GM18498 (cell line): ENCODE measurements around the gene TPST1.
"Not testable (repeated sequence)": the region's sequence is repeated elsewhere in the genome, so short reads cannot be mapped to it uniquely, and the experiment has no call there.

Experiments used
- ATAC-seq: cut with Tn5 transposase; IDR thresholded peaks from one replicate; pipeline ENCODE4 v1.9.1; 2021; ENCODE audit warnings: mild to moderate bottlenecking, moderate library complexity; ENCODE audit not compliant: unreplicated experiment

Gene TPST1

GRCh38 chr7:66187905-66188304 lies 17.2 kb upstream of the TPST1 start:
- ATAC-seq = no peak

DNA sequence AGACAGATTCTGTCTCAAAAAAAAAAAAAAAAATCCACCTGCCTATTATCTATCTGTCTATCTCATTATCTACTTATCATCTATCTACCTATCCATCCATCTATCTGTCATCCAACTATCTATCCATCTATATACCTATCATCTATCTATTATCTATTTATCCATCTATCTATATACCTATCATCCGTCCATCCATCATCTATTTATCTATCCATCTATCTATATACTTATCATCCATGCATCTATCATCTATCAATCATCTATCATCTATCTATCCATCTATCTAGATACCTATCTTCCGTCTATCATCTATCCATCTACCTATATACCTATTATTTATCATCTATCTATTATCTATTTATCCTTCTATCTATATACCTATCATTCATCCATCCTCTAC lies 16.5 kb upstream of the TPST1 start:
- no peak for ATAC-seq

DNA sequence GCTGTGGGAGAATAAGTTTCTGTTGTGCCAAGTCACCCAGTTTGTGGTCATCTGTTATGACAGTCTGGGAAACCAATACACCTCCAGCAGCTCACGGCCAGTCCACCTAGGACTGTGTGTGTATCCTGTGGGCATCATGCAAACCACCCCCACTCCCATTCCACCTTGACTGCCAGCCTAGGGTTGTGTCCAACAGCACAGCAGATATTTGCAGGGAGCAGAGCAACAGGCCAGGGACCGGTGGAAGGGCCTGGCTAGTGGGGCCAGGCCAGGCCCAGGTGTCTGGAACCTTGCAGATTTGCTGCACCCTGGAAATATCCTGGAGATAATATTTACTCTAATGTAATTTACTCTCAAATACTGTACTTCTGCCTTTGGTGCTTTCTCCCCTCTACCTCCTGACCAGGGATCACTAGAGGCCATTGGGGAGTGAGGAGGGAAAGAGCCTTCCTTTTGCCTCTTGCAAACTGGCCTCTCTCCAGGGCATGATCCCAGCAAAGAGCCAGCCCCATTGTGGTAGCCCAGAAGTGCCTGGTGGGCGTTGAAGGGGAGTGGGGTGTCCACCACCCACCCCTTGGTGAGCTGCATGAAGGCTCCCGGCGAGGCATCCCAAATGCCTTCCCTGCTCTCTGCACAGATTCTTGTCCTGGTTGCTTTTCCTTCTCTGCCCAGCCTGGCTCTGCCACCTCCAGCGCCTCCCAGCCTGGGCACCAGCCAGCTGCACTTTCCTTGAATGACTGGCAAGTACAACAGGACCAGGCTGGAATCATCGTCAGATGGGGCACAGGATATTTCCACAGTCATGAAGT lies 15.2 kb upstream of the TPST1 start:
- ATAC-seq = no peak

- no peak for ATAC-seq
These were observed 14.7 kb upstream of the TPST1 start for GRCh38 chr7:66190504-66190857.

DNA sequence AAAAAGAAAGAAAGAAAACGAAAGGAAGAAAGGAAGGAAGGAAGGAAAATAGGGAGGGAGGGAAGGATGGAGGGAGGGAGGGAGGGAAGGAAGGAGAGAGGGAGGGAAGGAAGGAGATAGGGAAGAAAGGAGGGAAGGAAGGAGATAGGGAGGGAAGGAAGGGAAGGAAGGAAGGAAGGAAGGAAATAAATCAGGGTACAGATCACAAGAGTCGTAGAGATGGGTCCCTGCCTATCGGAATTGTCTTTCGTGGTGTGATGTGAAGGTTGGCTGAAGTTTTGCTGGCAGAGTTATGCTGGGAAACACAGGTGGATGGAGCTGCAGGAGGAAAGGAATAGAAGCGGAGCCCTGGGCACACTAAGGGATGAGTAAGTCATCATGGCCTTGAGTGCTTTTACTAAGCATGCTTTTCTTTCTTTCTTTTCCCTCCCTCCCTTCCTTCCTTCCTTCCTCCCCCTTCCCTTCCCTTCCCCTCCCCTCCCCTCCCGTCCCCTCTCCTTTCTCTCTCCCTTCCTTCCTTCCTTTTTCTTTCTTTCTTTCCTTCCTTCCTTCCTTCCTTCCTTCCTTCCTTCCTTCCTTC lies 11.9 kb upstream of the TPST1 start:
- no peak for ATAC-seq

GRCh38 chr7:66198469-66198868 lies 6.7 kb upstream of the TPST1 start:
- no peak for ATAC-seq

DNA sequence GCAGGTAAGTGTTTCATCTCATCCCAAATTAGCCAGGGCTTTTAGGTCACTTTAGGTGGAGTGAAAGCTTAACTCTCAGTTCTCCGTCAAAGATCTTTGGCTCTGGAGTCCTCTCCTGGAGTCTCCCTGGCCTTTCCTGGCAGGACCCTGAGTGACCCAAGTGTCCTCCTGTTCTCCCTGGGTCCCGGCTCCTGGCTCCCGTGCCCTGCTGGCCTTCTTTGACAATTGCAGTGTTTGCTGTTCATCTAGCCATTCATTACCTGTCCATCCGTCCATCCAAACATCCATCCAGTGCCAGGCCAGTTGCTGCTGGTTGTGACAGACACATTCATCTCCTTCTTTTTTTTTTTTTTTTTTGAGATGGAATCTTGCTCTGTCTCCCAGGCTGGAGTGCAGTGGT lies 6.2 kb upstream of the TPST1 start:
- ATAC-seq = no peak

DNA sequence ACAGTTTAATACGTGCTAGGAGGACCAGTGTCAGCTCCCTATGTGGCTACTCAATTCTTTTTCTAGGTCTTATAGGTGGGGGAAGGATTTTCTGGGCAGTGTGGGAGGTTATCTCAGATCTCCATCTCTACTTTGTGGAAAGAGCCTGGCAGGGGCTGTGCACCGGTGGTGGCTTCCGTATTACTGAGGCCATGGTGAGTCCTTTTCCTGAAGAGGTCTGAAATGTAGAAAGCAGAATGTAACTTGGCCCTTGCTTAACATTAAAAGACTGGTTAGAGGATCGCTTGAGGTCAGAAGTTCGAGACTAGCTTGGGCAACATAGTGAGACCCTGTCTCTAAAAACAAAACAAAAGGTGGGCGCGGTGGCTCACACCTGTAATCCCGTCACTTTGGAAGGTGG lies 2.7 kb upstream of the TPST1 start:
- ATAC-seq = no peak

DNA sequence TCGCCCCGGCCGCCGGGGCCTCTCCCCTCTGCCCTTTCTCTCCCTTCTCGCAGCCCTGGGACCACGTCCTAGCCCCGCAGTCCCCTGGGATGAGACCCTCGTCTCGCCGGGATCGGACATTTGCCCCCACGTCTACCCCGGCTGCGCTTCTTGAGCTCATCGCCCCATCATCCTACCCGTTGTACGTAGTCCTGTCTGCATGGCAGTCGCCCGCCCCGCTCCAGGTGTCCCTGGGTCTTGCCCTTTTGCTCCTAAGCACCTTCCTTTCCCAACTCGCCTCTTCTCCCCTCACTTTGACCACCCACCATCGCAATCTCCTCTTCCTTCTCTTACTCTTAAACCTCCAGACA lies 582 bp downstream of the TPST1 start:
- peak; percentile 11 for ATAC-seq

DNA sequence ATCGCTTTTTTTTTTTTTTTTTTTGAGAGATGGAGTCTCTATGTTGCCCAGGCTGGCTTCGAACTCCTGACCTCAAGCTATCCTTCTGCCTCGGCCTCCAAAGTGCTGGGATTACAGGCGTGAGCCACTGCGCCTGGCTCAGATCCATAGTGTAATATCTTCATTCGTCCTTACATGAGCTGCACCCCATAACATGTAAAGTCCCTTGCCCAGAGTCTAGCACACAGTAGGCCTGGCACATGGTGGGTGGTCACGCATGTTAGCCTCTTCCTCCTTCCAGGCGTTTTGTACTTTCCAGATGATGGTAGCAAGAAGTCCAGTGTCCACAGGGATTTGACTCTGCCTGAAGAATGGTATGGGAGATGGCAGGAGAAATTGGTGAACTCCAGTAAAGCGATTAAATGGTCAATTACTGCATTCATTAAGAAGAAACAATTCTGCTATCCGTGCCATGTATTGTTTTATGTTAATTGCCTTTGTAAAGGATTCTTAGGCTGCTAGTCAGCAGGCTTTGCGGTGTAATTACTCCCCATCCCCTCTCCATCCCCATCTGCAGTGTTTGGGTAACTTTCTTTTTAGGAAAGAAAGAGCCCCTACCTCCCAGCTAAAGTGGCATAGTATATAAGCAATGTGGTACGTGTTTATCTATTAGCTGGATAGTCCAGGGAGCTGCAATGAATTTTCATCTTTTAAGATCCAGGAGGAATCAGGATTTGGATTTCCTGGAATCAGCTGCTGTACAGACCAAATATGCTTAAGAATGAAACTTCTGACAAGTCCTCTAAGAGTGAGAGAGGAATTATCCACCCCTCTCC lies 1.2 kb downstream of the TPST1 start:
- ATAC-seq = no peak

DNA sequence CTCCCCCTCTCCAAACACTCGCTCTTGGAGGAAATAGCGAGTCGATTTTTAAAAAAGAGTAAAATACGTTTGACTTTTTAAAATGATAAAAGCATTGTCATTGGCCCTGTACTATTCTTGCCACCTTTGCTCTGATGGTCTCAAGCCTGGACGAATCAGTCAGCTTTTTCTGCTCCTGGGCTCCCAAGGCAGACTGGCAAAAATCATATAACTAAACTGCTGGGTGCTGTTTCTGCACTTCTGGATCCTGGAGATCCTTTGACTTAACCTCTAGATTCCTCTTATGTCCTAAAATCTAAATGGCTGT lies 1.8 kb downstream of the TPST1 start:
- no peak for ATAC-seq

GRCh38 chr7:66207540-66207939 lies 2.4 kb downstream of the TPST1 start:
- ATAC-seq = no peak

DNA sequence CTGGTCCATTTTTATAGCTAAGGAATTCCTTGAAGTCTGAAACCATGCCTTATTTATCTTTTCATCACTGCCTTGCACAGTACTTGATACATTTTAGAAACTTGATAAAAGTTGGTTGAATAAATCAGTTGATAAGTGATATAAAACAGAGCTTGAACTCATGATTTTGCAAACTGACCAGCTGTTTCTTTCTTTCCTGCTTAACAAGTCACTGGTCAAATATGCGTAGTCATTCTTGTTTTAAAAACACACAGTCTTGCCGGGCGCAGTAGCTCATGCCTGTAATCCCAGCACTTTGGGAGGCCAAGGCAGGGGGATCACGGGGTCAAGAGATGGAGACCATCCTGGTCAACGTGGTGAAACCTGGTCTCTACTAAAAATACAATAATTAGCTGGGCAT lies 6.3 kb downstream of the TPST1 start:
- no peak for ATAC-seq

- ATAC-seq = no peak
These were observed 8.5 kb downstream of the TPST1 start for GRCh38 chr7:66213637-66214036.

DNA sequence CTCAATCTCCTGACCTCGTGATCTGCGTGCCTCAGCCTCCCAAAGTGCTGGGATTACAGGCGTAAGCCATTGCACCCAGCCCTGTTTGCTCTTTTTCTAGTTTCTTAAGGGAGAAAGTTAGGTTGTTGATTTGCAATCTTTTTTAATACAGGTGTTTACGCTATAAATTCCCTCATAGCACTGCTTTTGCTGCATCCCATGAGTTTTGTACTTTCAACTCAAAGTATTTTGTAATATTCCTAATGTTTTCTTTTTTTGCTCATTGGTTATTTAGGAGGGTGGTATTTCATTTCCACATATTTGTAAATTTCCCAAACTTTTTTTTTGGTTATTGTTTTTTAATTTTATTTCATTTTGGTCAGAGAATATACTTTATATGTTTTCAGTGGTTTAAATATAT lies 11.6 kb downstream of the TPST1 start:
- no peak for ATAC-seq

GRCh38 chr7:66219805-66220204 lies 14.7 kb downstream of the TPST1 start:
- ATAC-seq = no peak

GRCh38 chr7:66221442-66221841 lies 16.3 kb downstream of the TPST1 start:
- ATAC-seq = no peak

DNA sequence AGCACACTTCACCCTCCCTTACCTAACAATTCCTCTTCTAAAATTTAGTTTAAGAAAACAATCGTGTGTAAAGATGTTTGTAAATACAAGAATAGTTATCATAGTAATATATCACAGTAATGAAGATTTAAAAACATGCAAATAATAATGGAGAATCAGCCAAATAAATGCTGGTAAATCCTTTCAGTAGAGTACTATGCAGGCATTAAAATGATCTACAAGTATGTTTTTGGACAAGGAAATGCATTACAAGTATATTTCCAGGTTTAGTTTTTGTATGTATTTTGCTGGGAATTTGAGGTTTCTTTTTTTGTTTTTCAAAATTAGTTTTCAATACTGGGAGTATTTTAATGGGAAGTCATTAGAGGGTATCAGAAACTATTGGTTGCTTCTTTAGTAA lies 22.7 kb downstream of the TPST1 start:
- no peak for ATAC-seq

DNA sequence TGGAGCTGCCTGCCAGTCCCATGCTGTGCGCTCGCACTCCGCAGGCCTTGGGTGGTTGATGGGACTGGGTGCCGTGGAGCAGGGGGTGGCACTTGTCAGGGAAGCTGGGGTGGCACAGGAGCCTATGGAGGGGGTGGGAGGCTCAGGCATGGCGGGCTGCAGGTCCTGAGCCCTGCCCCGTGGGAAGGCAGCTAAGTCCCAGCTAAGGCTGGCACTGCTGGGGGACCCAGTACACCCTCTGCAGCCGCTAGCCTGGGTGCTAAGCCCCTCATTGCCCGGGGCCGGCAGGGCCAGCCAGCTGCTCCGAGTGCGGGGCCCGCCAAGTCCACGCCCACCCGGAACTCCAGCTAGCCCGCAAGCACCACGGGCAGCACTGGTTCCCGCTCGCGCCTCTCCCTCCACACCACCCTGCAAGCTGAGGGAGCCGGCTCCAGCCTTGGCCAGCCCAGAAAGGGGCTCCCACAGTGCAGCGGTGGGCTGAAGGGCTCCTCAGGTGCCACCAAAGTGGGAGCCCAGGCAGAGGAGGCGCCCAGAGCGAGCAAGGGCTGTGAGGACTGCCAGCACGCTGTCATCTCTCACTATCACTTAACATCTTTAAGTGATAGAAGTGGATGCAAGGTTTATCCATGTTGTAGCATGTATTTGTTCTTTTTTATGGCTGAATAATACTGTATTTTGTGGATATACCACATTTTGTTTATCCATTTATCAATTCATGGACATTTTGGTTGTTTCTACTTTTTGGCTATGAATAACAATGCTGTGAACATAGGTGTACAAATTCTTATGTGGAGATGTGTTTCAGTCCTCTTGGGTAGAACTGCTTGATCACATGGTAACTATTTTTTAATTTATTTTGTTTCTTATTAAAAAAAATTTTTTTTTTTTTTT lies 26.4 kb downstream of the TPST1 start:
- not testable (repeated sequence) for ATAC-seq

GRCh38 chr7:66233638-66234037 lies 28.5 kb downstream of the TPST1 start:
- ATAC-seq = no peak

- ATAC-seq = no peak
These were observed 31.7 kb downstream of the TPST1 start for GRCh38 chr7:66236713-66237303.
